Esophagus muscularis mucosa (tissue), 4 donors: ENCODE results near the gene RETREG1. TPM values are rescaled to one million over a fixed set of nuclear protein-coding genes. Genes with fewer than 3 reads are reported as not detected.

Experiments
- DNase-seq: peaks from one replicate; pipeline ENCODE4 v3.0.0-alpha.2; 2017; ENCODE audit errors: extremely low spot score
- H3K27ac ChIP-seq, 4 donors: fragments of 200-600 bp; sonication (generic); replicated peaks in 1 of 4; 1 replicate in 3 of 4; 2 replicates in 1 of 4; pipeline ENCODE4 v1.5.1; 2016 to 2019; ENCODE audit warnings: mild to moderate bottlenecking in 1 of 4
- H3K27me3 ChIP-seq, 4 donors: fragments of 200-600 bp; sonication (generic); one replicate each; pipeline versions ENCODE4 v1.5.1 to v1.6.0; 2016 to 2019
- H3K36me3 ChIP-seq, 4 donors: fragments of 200-600 bp; sonication (generic); one replicate each; pipeline ENCODE4 v1.5.1; 2016 to 2019
- H3K4me1 ChIP-seq, 4 donors: fragments of 200-600 bp; sonication (generic); one replicate each; pipeline ENCODE4 v1.5.1; 2016 to 2019
- H3K4me3 ChIP-seq, 4 donors: fragments of 200-600 bp; sonication (generic); 1 replicate in 2 of 4; 2 replicates in 2 of 4; pipeline ENCODE4 v1.5.1; 2016 to 2019; ENCODE audit warnings: mild to moderate bottlenecking in 4 of 4, moderate library complexity in 1 of 4
- H3K9me3 ChIP-seq, 4 donors: fragments of 200-600 bp; sonication (generic); 1 replicate in 3 of 4; 2 replicates in 1 of 4; pipeline ENCODE4 v1.5.1; 2016 to 2019
- EP300 ChIP-seq: sonication (generic); formaldehyde crosslinking; IDR thresholded peaks from one replicate; pipeline ENCODE4 v1.6.1; 2017; ENCODE audit warnings: antibody characterized with exemption
- POLR2A ChIP-seq: fragments of 450-650 bp; IDR thresholded peaks from one replicate; pipeline ENCODE4 v1.6.1; 2017; ENCODE audit warnings: antibody characterized with exemption, moderate library complexity, mild to moderate bottlenecking, low read depth
- POLR2AphosphoS5 ChIP-seq, 2 donors: sonication (generic); formaldehyde crosslinking; IDR thresholded peaks; one replicate each; pipeline ENCODE4 v1.6.1; 2017; ENCODE audit warnings: antibody characterized with exemption in 2 of 2
- WGBS: methylation state at CpG from one replicate; pipeline ENCODE4 v1.1.5; 2018; 5-methylcytosine and 5-hydroxymethylcytosine counted together
- intact Hi-C: fragments of 100-400 bp; cut with DNase I; formaldehyde crosslinking; loops from one replicate; pipeline ENCODE4 v1.15.1; 2023
- total RNA-seq, 4 donors: library from RNA; depleted of rRNA; stranded (reverse); fragments of >200 nt; gene quantifications; one replicate each; pipeline versions ENCODE4 v1.1.0 to v1.2.1, GENCODE V29; 2016
- TF ChIP-seq, protein P1 (sequence below), 3 experiments: fragments of 200-600 bp in 2 of 3; fragments of 450-650 bp in 1 of 3; sonication (generic) in 2 of 3; IDR thresholded peaks; one replicate each; pipeline ENCODE4 v1.5.1; 2017 to 2019; ENCODE audit warnings: antibody characterized with exemption in 3 of 3, mild to moderate bottlenecking in 2 of 3, moderate library complexity in 1 of 3

The RETREG1 gene
- total RNA-seq, 4 donors from 2014 or later = 7.5 to 13.0 (median 10.3) TPM

DNA sequence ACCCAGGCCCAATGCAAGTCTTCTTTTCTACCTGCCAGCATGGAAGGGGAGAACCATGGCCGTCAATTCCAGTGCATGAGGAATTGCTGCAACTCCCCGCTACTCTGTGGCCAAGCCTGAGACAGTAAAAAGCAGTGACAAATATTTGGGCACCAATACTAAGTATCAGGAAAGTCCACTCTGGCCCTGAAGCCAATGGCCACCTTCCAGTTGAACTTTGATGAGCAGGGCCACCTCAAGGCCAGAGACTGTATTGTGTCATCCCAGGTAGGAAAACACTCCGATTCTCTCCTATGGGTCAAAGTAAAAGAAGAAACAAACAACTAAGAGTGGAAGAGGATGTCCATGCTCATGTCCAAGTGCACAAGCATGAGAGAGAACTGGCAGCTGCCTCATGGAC is 27.1 kb downstream of the RETREG1 start:
- Histone ChIP-seq H3K36me3 (no peaks in the 10 kb centered on the region), H3K27ac (no peak overlapping the region), H3K4me1 (peaks cover 0 to 8% (median 0%) of the 10 kb centered on the region in 4 donors), H3K4me3 (no peak overlapping the region), H3K9me3 (no peaks in the 10 kb centered on the region), H3K27me3 (no peaks in the 10 kb centered on the region)
- DNase-seq = no peak
- no peak for TF ChIP-seq EP300
- TF ChIP-seq, protein P1, sequence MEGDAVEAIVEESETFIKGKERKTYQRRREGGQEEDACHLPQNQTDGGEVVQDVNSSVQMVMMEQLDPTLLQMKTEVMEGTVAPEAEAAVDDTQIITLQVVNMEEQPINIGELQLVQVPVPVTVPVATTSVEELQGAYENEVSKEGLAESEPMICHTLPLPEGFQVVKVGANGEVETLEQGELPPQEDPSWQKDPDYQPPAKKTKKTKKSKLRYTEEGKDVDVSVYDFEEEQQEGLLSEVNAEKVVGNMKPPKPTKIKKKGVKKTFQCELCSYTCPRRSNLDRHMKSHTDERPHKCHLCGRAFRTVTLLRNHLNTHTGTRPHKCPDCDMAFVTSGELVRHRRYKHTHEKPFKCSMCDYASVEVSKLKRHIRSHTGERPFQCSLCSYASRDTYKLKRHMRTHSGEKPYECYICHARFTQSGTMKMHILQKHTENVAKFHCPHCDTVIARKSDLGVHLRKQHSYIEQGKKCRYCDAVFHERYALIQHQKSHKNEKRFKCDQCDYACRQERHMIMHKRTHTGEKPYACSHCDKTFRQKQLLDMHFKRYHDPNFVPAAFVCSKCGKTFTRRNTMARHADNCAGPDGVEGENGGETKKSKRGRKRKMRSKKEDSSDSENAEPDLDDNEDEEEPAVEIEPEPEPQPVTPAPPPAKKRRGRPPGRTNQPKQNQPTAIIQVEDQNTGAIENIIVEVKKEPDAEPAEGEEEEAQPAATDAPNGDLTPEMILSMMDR (IDR thresholded peaks at IDR 0.05) = no peak
- TF ChIP-seq POLR2AphosphoS5 (IDR thresholded peaks at IDR 0.05) = no peak
- TF ChIP-seq POLR2A = no peak
- intact Hi-C loops = no loop called here
- WGBS = 92% methylated on average over 3 of the region's 3 CpGs

DNA sequence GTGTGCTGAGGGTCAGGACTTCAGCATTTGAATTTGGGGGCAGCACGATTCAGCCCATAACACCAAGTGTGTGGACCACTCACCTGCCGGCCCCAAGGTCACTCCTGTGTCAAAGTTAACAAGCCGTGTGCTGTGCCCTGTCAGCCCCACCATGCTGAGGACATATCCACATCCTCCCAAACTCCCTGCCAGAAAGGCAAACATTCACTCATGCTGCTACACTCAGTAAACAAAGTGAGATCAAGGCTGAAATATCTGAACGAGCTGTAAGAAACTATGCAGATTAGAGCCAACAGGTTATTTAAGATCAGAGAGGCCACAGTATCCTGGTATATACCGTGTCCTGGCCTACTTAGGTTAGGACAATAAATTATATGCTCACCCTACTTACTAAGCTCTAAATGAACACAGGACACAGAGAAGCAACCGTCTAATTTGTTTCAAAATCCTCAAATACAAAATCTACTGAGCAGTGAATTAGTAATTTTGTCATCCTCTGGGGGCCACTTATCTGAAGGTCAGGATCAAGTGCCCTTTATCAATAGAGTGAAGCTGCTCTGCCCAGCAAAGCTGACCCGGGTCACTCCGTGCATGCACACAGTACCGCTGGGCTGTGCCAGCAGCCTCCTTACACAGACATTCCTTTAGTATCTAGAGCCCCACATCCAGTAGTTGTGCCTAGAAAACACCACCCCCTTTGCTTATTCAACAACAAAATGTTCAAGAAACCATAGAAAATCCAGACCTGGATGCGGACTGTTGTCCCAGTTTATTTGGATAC is 28.2 kb downstream of the RETREG1 start:
- DNase-seq = no peak
- 70% methylated on average over 10 of the region's 10 CpGs for whole genome bisulfite sequencing
- TF ChIP-seq POLR2A (no peak), POLR2AphosphoS5 (IDR thresholded peaks at IDR 0.05) (no peak), EP300 (no peak)
- TF ChIP-seq, protein P1 (IDR thresholded peaks at IDR 0.05) = no peak
- Histone ChIP-seq H3K4me1 (peaks cover 0 to 8% (median 0%) of the 10 kb centered on the region in 4 donors), H3K27ac (no peak overlapping the region), H3K27me3 (no peaks in the 10 kb centered on the region), H3K36me3 (no peaks in the 10 kb centered on the region), H3K9me3 (no peaks in the 10 kb centered on the region), H3K4me3 (no peak overlapping the region)
- intact Hi-C loops = no loop called here

DNA sequence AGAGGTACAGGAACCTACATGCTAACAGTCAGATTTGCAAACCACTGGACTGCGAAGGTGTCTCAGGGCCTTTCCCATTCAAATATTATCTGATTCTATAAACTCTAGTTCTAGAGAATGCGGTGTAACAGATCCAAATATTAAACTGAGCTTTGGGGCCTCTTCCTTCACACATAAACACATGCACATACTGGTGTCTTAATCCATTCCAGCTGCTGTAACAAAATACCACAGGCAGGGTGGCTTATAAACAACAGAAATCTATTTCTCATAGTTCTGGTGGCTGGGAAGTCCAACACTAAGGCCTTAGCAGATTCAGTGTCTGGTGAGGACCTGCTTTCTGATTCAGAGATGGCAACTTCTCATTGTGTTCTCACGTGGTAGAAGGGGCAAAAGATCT is 30.2 kb downstream of the RETREG1 start:
- TF ChIP-seq POLR2A (no peak), POLR2AphosphoS5 (IDR thresholded peaks at IDR 0.05) (no peak), EP300 (no peak)
- TF ChIP-seq, protein P1 (IDR thresholded peaks at IDR 0.05) = no peak
- DNase-seq = no peak
- H3K4me1 ChIP-seq = no peaks in the 10 kb centered on the region
- 81% methylated on average over 3 of the region's 3 CpGs for WGBS
- no peak overlapping the region for H3K27ac ChIP-seq
- H3K27me3 ChIP-seq = no peaks in the 10 kb centered on the region
- H3K4me3 ChIP-seq = no peak overlapping the region
- intact Hi-C loops = no loop called here
- H3K9me3 ChIP-seq = no peaks in the 10 kb centered on the region
- H3K36me3 ChIP-seq = no peaks in the 10 kb centered on the region

DNA sequence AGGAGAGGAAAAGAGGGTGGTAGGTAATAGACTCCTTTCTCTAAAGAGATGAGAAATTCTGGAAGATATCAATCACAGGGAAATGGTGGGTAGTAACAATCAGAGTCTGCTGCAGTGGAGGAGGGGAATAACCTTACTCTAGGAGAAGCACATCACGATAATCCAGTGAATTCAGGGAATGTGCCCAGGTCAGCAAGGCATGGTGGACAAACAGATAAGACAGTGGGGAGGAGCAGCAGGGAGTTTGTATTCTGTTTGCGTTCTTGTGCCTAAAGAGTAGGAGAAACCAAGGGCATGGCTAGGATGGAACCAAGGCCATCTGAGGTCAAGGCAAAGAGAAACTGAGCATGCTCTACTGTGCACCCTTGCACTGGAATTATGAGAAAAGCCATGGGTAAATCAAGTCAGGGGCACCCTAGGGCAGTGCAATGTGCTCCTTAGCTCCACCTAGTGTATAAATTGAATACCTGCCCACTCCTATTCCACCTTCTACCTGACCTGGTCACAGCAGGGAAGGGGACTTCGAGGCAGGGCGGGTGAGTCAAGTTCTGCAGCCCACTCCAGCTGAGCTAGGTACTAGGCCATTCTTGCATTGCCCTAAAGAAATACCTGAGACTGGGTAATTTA is 31.6 kb downstream of the RETREG1 start:
- intact Hi-C loops = no loop called here
- TF ChIP-seq POLR2AphosphoS5 (IDR thresholded peaks at IDR 0.05) (no peak), POLR2A (no peak)
- TF ChIP-seq, protein P1 (IDR thresholded peaks at IDR 0.05) = peak in 1 of 3 experiments; percentile 9
- WGBS = 80% methylated on average over 4 of the region's 4 CpGs

More for the DNA sequence above, 31.6 kb downstream of the RETREG1 start:
- DNase-seq = no peak
- no peaks in the 10 kb centered on the region for H3K9me3 ChIP-seq
- H3K27ac ChIP-seq = no peak overlapping the region
- H3K36me3 ChIP-seq = no peaks in the 10 kb centered on the region
- H3K4me1 ChIP-seq = peaks cover 0 to 6% (median 0%) of the 10 kb centered on the region in 4 donors
- no peak overlapping the region for H3K4me3 ChIP-seq
- no peaks in the 10 kb centered on the region for H3K27me3 ChIP-seq
